HepG2 (cell line): ENCODE data around the gene OTUD7B. TPM values are rescaled to one million over a fixed set of nuclear protein-coding genes. Genes with fewer than 3 reads are reported as not detected.

Experiments used
- ADNP ChIP-seq: sonication (generic); formaldehyde crosslinking; IDR thresholded peaks from 2 replicates; pipeline ENCODE4 v1.4.0; 2020; ENCODE audit warnings: missing genetic modification reagents
- HNRNPH1 ChIP-seq: fragments of 200-400 bp; formaldehyde crosslinking; optimal IDR thresholded peaks from 2 replicates; pipeline ENCODE3; 2017; ENCODE audit warnings: mild to moderate bottlenecking, low read depth, low read length
- MIER3 ChIP-seq: IDR thresholded peaks from 2 replicates; pipeline ENCODE4 v1.6.1; 2016; ENCODE audit warnings: missing compliant biosample characterization, borderline replicate concordance
- NFATC3 ChIP-seq: sonication (generic); formaldehyde crosslinking; IDR thresholded peaks from 2 replicates; pipeline ENCODE4 v1.5.1; 2020; ENCODE audit warnings: mild to moderate bottlenecking, missing genetic modification reagents
- POLR2AphosphoS2 ChIP-seq: IDR thresholded peaks from 2 replicates; pipeline ENCODE4 v1.6.1; 2011; ENCODE audit warnings: low read depth, low read length, improper control_type of control experiment
- PRMT3 ChIP-seq: sonication (generic); formaldehyde crosslinking; IDR thresholded peaks from 2 replicates; pipeline ENCODE4 v1.8.1; 2022; ENCODE audit warnings: low read depth, mild to moderate bottlenecking, moderate library complexity, missing genetic modification reagents, borderline replicate concordance
- TOPORS ChIP-seq: sonication (generic); formaldehyde crosslinking; IDR thresholded peaks from 2 replicates; pipeline ENCODE4 v1.8.0; 2023; ENCODE audit warnings: mild to moderate bottlenecking, missing genetic modification reagents
- ZBTB10 ChIP-seq: sonication (generic); formaldehyde crosslinking; IDR thresholded peaks from 2 replicates; pipeline ENCODE4 v1.4.0; 2020; ENCODE audit warnings: missing genetic modification reagents, borderline replicate concordance
- ZFP62 ChIP-seq: sonication (generic); formaldehyde crosslinking; IDR thresholded peaks from 2 replicates; pipeline ENCODE4 v1.4.0; 2020; ENCODE audit warnings: missing genetic modification reagents
- ZFP90 ChIP-seq: sonication (generic); formaldehyde crosslinking; IDR thresholded peaks from 2 replicates; pipeline ENCODE4 v1.8.0; 2022; ENCODE audit warnings: missing genetic modification reagents, mild to moderate bottlenecking, inconsistent platforms, borderline replicate concordance
- ZNF121 ChIP-seq: sonication (generic); formaldehyde crosslinking; IDR thresholded peaks from 2 replicates; pipeline ENCODE4 v1.5.0; 2020; ENCODE audit warnings: mild to moderate bottlenecking, missing genetic modification reagents
- ZNF331 ChIP-seq: sonication (generic); formaldehyde crosslinking; IDR thresholded peaks from 2 replicates; pipeline ENCODE4 v1.4.0; 2020; ENCODE audit warnings: missing genetic modification reagents
- ZNF350 ChIP-seq: sonication (generic); formaldehyde crosslinking; IDR thresholded peaks from 2 replicates; pipeline ENCODE4 v1.4.0; 2020; ENCODE audit warnings: mild to moderate bottlenecking, low read depth, missing genetic modification reagents, borderline replicate concordance
- ZNF431 ChIP-seq: sonication (generic); formaldehyde crosslinking; IDR thresholded peaks from 2 replicates; pipeline ENCODE4 v1.9.0; 2022; ENCODE audit warnings: missing genetic modification reagents, low read depth, mild to moderate bottlenecking, borderline replicate concordance
- ZNF501 ChIP-seq: sonication (generic); formaldehyde crosslinking; IDR thresholded peaks from 2 replicates; pipeline ENCODE4 v1.5.1; 2020; ENCODE audit warnings: mild to moderate bottlenecking, moderate library complexity, missing genetic modification reagents
- ZNF598 ChIP-seq: sonication (generic); formaldehyde crosslinking; IDR thresholded peaks from 2 replicates; pipeline ENCODE4 v1.5.1; 2020; ENCODE audit warnings: mild to moderate bottlenecking, missing genetic modification reagents, borderline replicate concordance
- ZSCAN12 ChIP-seq: sonication (generic); formaldehyde crosslinking; IDR thresholded peaks from 2 replicates; pipeline ENCODE4 v1.9.0; 2021; ENCODE audit warnings: mild to moderate bottlenecking, missing genetic modification reagents
- polyA plus RNA-seq, 8 experiments: library from polyadenylated mRNA; depleted of rRNA in 3 of 8; stranded (reverse) in 7 of 8; unstranded in 1 of 8; fragments of >200 nt; fragmentation: Illumina TruSeq in 4 of 8; extraction: Trizol in 4 of 8; gene quantifications; 2 replicates each; pipeline versions ENCODE4 v1.2.1 to v1.2.3, GENCODE V29; 2011 to 2016; ENCODE audit warnings: low read depth in 4 of 8, missing spikeins in 1 of 8, mixed read lengths in 1 of 8; ENCODE audit not compliant: insufficient read depth in 1 of 8
- total RNA-seq, 5 experiments: library from RNA; depleted of rRNA; stranded (reverse); fragments of >200 nt; fragmentation: Illumina TruSeq; extraction: Trizol; gene quantifications; 2 replicates each; pipeline ENCODE4 v1.2.3, GENCODE V29; 2016; ENCODE audit warnings: low read depth in 1 of 5
- TF ChIP-seq, protein P1 (sequence below): sonication (generic); formaldehyde crosslinking; conservative IDR thresholded peaks from 2 replicates; pipeline ENCODE4 v1.4.0; 2020; ENCODE audit warnings: missing genetic modification reagents
- TF ChIP-seq, protein P2 (sequence below): sonication (generic); formaldehyde crosslinking; IDR thresholded peaks from 2 replicates; pipeline ENCODE4 v1.4.0; 2020; ENCODE audit warnings: missing genetic modification reagents, low read depth, mild to moderate bottlenecking, borderline replicate concordance
- TF ChIP-seq, protein P3 (sequence below), 2 experiments: sonication (generic) in 1 of 2; formaldehyde crosslinking in 1 of 2; IDR thresholded peaks; 2 replicates each; pipeline versions ENCODE4 v1.4.0 to v1.6.1; 2018 to 2020; ENCODE audit warnings: missing genetic modification reagents in 2 of 2, borderline replicate concordance in 1 of 2, low read depth in 1 of 2, mild to moderate bottlenecking in 1 of 2, missing biosample characterization in 1 of 2

The OTUD7B gene
- total and polyA plus RNA-seq, 2 of the 13 experiments (the other 11 are each of a cell fraction or from before 2014, with no cell fraction given): 5.1 to 11.2 TPM

DNA sequence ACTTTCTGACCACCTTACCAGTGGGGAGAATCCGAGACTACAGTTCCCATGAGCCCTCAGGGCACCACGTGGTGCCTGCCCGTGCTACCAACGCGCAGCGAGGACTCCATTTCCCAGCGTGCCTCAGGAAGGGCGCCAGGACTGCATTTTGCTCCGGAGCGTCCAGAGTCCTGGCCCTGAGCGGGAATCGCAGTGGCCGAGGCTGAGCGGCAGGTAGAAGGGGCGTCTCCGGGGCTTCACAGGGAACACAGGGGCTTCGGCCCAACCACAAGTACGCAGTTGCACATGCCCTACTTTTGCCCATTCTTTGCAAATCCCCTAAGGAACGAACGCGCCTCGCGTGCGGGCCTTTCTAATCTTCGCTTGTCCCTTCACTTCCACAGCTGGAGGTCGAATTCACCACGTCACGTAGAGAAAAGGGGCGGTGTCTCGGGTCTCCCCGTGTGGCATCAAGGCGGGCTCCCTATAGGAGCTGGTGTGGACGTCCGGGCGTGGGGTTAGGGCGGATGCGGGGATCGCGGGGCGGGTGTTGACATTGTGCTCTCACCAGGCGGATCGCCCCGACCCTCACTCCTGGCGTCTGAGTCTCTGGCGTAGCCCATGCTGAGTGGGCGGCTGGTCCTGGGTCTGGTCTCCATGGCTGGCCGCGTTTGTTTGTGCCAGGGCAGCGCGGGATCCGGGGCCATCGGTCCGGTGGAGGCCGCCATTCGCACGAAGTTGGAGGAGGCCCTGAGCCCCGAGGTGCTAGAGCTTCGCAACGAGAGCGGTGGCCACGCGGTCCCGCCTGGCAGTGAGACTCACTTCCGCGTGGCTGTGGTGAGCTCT, 110.9 kb downstream of the OTUD7B start, which contains the start of gene BOLA1 (continued):
- TF ChIP-seq ZNF121 (CRISPR knock-in tag): no peak
- TF ChIP-seq ZFP62 (CRISPR knock-in tag): no peak
- no peak for TF ChIP-seq ADNP (CRISPR knock-in tag)
- TF ChIP-seq MIER3 (CRISPR knock-in tag): no peak
- no peak for TF ChIP-seq TOPORS (CRISPR knock-in tag)
- TF ChIP-seq PRMT3 (CRISPR knock-in tag): no peak
- TF ChIP-seq, protein P1, sequence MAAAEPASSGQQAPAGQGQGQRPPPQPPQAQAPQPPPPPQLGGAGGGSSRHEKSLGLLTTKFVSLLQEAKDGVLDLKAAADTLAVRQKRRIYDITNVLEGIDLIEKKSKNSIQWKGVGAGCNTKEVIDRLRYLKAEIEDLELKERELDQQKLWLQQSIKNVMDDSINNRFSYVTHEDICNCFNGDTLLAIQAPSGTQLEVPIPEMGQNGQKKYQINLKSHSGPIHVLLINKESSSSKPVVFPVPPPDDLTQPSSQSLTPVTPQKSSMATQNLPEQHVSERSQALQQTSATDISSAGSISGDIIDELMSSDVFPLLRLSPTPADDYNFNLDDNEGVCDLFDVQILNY: no peak
- TF ChIP-seq, protein P2, sequence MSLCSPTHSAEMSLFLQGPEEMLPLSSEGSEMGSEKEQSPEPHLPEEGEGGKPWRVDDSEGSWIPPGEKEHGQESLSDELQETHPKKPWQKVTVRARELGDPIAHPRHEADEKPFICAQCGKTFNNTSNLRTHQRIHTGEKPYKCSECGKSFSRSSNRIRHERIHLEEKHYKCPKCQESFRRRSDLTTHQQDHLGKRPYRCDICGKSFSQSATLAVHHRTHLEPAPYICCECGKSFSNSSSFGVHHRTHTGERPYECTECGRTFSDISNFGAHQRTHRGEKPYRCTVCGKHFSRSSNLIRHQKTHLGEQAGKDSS: no peak
- no peak for TF ChIP-seq ZNF431
- no peak for TF ChIP-seq ZFP90 (CRISPR knock-in tag)
- TF ChIP-seq HNRNPH1: no peak
- TF ChIP-seq NFATC3: no peak
- no peak for TF ChIP-seq POLR2AphosphoS2
- TF ChIP-seq ZNF501 (CRISPR knock-in tag): peak; percentile 55; the same call in 1 of the 2 replicates
- no peak for TF ChIP-seq ZBTB10 (CRISPR knock-in tag)
- TF ChIP-seq, protein P3, sequence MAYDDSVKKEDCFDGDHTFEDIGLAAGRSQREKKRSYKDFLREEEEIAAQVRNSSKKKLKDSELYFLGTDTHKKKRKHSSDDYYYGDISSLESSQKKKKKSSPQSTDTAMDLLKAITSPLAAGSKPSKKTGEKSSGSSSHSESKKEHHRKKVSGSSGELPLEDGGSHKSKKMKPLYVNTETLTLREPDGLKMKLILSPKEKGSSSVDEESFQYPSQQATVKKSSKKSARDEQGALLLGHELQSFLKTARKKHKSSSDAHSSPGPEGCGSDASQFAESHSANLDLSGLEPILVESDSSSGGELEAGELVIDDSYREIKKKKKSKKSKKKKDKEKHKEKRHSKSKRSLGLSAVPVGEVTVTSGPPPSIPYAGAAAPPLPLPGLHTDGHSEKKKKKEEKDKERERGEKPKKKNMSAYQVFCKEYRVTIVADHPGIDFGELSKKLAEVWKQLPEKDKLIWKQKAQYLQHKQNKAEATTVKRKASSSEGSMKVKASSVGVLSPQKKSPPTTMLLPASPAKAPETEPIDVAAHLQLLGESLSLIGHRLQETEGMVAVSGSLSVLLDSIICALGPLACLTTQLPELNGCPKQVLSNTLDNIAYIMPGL (CRISPR knock-in tag; IDR thresholded peaks at IDR 0.05; ENCODE audit: borderline replicate concordance in 1 of 2, low read depth in 1 of 2): no peak
- peak; percentile 58; the same call in 1 of the 2 replicates for TF ChIP-seq ZNF331 (CRISPR knock-in tag)
- TF ChIP-seq ZSCAN12 (CRISPR knock-in tag): no peak
- peak; percentile 39; the same call in 1 of the 2 replicates for TF ChIP-seq ZNF350 (CRISPR knock-in tag)
- TF ChIP-seq ZNF598 (CRISPR knock-in tag): peak; percentile 46; the same call in 1 of the 2 replicates
